HEK293 (cell line): Measurements from ENCODE around the gene TANGO6.

ENCODE experiments used
- OVOL3 ChIP-seq: fragments of 450-650 bp; formaldehyde crosslinking; IDR thresholded peaks from 2 replicates; pipeline ENCODE4 v1.5.1; 2016; ENCODE audit warnings: missing biosample characterization, missing genetic modification characterization
- ZNF600 ChIP-seq: fragments of 450-650 bp; formaldehyde crosslinking; IDR thresholded peaks from 2 replicates; pipeline ENCODE4 v1.5.1; 2016; ENCODE audit warnings: missing biosample characterization, missing genetic modification characterization
- ZNF670 ChIP-seq: fragments of 450-650 bp; formaldehyde crosslinking; IDR thresholded peaks from 2 replicates; pipeline ENCODE4 v1.5.1; 2016; ENCODE audit warnings: missing biosample characterization, missing genetic modification characterization, low read depth
- TF ChIP-seq, protein P1 (sequence below): fragments of 450-650 bp; formaldehyde crosslinking; IDR thresholded peaks from 2 replicates; pipeline ENCODE4 v1.5.1; 2016; ENCODE audit warnings: missing biosample characterization, missing genetic modification characterization

DNA sequence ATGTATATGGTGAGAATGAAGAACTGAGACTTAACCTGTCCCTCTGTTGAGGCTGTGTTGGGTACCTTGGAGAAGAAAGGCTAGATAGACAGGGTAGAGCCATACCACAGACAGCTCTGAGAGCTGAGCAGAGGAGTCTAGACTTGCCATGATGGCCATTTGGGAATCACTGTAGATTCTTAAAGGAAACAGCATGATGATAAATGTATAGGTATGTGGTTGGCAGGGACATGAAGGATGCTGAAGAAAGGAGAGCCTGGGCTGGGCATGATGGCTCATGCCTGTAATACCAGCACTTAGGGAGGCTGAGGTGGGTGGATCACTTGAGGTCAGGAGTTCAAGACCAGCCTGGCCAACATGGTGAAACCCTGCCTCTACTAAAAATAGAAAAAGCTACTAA is 147.7 kb downstream of the TANGO6 start:
- TF ChIP-seq, protein P1, sequence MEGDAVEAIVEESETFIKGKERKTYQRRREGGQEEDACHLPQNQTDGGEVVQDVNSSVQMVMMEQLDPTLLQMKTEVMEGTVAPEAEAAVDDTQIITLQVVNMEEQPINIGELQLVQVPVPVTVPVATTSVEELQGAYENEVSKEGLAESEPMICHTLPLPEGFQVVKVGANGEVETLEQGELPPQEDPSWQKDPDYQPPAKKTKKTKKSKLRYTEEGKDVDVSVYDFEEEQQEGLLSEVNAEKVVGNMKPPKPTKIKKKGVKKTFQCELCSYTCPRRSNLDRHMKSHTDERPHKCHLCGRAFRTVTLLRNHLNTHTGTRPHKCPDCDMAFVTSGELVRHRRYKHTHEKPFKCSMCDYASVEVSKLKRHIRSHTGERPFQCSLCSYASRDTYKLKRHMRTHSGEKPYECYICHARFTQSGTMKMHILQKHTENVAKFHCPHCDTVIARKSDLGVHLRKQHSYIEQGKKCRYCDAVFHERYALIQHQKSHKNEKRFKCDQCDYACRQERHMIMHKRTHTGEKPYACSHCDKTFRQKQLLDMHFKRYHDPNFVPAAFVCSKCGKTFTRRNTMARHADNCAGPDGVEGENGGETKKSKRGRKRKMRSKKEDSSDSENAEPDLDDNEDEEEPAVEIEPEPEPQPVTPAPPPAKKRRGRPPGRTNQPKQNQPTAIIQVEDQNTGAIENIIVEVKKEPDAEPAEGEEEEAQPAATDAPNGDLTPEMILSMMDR (tag by site-specific recombination), result no peak
- TF ChIP-seq ZNF600 (tag by site-specific recombination) (no peak), ZNF670 (no peak), OVOL3 (no peak)
